ENCODE measurements around the gene FOXP1. TPM values are rescaled to one million over a fixed set of nuclear protein-coding genes. Genes with fewer than 3 reads are reported as not detected.

Gene FOXP1
- polyA plus RNA-seq, 4 donors = 31.3 to 39.3 (median 33.6) TPM

GRCh38 chr3:71409352-71409751 lies 174.2 kb downstream of the FOXP1 start:
- DNase-seq (ENCODE audit: low read depth in 4 of 4, low spot score in 3 of 4) = no peak

DNA sequence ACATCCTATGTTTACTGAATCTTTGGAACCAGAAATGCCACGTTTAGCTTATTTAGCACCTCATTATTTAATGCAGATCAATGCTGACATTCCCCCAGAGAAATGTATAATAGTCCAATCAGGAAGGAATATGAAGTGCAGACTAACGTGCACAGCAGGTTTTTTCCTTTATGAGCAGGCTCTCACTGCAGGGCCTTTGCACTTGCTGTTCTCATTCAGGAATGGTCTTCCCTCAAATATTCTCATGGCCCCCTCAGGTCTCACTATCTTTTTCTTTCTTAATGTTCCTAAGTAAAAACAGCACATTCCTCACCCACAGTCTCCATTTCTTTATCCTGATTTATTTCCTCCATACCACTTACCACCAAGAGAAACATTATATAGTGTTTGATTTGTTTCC lies 174.6 kb downstream of the FOXP1 start:
- DNase-seq (ENCODE audit: low read depth in 4 of 4, low spot score in 3 of 4) = no peak

DNA sequence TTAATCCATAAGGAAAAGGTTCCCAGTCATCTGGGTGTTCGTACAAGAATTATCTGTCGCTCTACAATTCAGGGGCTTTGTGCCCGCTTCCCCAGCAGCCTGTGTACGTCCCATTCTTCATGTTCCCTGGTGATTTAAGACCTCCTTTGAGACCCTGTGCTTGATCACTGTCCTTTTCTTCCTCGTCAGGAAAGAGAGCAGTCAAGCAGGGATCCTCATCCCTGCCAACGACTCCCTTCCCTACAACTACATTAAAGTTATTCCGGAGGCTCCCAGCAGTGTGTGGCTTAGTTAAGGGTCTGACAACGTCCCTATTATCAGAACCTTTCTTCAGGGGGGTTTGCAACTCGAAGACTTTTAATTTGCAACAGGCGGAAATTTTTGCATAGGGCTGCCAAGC lies 175.7 kb downstream of the FOXP1 start:
- no peak for DNase-seq (ENCODE audit: low read depth in 4 of 4, low spot score in 3 of 4)

- DNase-seq (ENCODE audit: low read depth in 4 of 4, low spot score in 3 of 4) = no peak
Measured at GRCh38 chr3:71406972-71407810, 176.3 kb downstream of the FOXP1 start.

GRCh38 chr3:71402911-71403310 lies 180.6 kb downstream of the FOXP1 start:
- DNase-seq (ENCODE audit: low read depth in 4 of 4, low spot score in 3 of 4) = no peak

GRCh38 chr3:71402280-71402679 lies 181.2 kb downstream of the FOXP1 start:
- DNase-seq (ENCODE audit: low read depth in 4 of 4, low spot score in 3 of 4) = no peak

GRCh38 chr3:71401695-71402231 lies 181.8 kb downstream of the FOXP1 start:
- no peak for DNase-seq (ENCODE audit: low read depth in 4 of 4, low spot score in 3 of 4)

- no peak for DNase-seq (ENCODE audit: low read depth in 4 of 4, low spot score in 3 of 4)
Measured at GRCh38 chr3:71400986-71401451, 182.5 kb downstream of the FOXP1 start.

GRCh38 chr3:71399478-71399877 lies 184.1 kb downstream of the FOXP1 start:
- DNase-seq (ENCODE audit: low read depth in 4 of 4, low spot score in 3 of 4) = no peak

- no peak for DNase-seq (ENCODE audit: low read depth in 4 of 4, low spot score in 3 of 4)
Measured at GRCh38 chr3:71398157-71398836, 185.2 kb downstream of the FOXP1 start.

DNA sequence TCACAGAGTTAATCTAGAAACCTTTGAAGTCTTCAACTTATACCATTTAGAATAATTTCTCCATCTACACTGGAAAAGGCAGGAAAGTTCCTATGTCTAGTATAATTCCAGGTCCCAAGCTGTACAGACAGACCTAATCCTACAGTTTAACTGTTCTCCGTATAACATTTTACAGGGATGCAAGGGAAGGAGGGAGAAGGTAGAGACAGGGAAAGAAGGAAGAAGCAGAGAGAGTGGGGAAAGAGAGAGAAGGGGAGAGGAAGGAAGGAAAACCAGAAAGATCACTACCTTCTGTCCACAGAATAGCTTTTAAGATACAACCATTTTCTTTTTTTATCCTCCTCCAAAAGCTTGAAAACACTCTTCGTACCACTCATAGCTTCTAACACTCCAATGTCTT lies 185.8 kb downstream of the FOXP1 start:
- no peak for DNase-seq (ENCODE audit: low read depth in 4 of 4, low spot score in 3 of 4)

GRCh38 chr3:71397046-71397445 lies 186.5 kb downstream of the FOXP1 start:
- no peak for DNase-seq (ENCODE audit: low read depth in 4 of 4, low spot score in 3 of 4)

- DNase-seq (ENCODE audit: low read depth in 4 of 4, low spot score in 3 of 4) = no peak
Measured at GRCh38 chr3:71395927-71396695, 187.4 kb downstream of the FOXP1 start.

- no peak for DNase-seq (ENCODE audit: low read depth in 4 of 4, low spot score in 3 of 4)
Measured at GRCh38 chr3:71395470-71395869, 188.1 kb downstream of the FOXP1 start.

DNA sequence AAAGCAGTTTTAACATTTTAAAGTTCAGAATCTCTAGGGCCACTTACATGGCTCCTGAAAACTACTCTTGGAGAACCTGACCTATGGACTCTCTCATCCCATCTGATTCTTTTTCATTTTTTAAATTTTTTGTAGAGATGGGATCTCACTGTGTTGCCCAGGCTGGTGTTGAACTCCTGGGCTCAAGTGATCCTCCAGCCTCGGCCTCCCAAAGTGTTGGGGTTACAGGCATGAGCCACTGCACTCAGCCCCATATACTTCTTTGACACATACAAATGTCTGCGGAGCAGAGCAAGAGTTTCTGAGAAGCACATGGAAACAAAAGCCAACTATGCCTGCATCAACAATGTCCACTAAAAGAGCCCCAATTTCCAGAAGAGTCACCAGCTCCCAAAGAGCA lies 189.8 kb downstream of the FOXP1 start:
- DNase-seq (ENCODE audit: low read depth in 4 of 4, low spot score in 3 of 4) = no peak

DNA sequence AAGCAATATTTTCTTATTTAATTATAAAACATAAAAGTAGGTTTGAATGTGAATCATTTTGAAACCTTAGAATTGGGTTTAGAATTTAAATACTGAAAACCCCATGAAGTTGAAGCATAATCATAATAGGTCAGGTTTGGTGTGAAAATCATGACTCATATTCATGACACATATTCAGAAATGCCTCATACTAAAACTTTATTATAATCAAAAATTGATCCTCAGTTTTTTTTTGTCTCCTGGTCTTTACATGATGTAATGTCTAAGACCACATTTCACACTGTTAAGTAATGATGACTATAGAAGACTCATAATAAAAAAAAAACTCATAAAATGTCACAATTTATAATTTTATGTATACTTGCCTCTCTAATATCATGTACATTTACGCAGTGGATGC lies 190.4 kb downstream of the FOXP1 start:
- DNase-seq (ENCODE audit: low read depth in 4 of 4, low spot score in 3 of 4) = no peak

DNA sequence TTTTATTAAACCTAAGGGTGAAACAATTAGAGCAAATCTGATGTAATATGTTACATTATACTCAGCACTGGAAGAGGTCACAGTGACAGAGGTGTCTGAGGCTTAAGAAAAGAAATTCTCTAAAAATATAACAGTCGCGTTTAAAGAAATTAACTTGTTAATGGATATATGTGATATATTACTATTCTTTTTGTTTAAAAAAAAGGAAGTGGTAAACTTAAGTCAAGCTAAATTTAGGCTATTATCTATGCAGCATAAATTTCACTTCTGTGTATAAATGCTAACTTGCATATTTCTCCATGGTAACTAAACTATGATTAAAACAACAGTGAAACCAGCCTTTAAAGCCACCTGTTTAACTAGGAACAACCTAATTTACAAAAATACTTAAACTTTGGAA lies 191.3 kb downstream of the FOXP1 start:
- DNase-seq (ENCODE audit: low read depth in 4 of 4, low spot score in 3 of 4) = no peak

DNA sequence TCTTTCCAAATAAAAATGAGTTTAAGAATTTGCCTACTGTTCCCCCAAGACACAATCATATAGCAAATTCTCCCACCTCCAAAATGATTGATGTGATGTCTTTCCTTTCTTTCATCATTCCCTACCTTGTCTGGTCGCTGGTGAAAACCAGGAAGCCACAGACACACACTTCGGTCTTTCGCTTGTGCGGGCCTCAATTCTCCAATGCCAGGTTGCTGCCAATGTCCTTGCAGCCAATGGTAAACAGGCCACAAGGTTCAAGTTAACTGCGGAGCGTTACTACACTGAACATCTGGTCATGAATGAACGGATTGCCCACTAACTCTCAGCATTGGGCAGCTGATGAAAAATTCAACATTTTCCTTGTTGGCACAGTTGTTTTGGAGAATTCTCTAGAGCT lies 192.2 kb downstream of the FOXP1 start:
- DNase-seq (ENCODE audit: low read depth in 4 of 4, low spot score in 3 of 4) = no peak

DNA sequence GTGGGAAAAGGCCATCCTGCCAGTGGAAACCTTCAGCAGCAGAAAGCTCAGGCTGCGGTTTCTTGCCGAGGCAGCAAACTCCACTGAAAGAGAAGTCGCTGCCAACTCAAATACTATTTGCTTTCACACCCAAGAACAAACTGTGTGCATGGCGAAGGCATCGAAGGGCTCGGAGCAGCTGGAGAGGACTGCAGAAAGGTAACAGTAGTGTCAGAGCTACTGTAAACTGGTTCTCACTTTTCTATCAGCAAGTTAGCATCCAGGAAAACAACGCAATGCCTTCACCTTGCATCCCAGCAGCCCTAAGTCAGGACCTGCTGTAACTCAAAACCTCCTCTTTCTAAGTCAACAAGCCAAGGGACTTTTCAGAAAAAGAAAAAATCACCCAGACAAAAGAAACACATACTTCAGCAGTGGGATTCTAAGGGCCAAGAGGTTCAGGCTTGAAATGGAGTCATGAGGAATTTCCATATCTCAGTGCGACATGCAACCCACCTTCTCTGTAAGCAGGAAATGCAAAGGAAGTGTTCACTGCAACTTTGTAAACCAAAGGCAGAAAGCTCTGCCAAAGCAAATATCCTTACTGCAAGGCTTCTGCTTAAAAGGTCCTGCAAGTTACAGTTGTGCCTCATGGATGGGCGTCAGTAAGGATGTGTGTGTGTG lies 193.5 kb downstream of the FOXP1 start:
- DNase-seq (ENCODE audit: low read depth in 4 of 4, low spot score in 3 of 4) = no peak

- DNase-seq (ENCODE audit: low read depth in 4 of 4, low spot score in 3 of 4) = no peak
Measured at GRCh38 chr3:71389191-71389590, 194.3 kb downstream of the FOXP1 start.
